ENCODE data around the gene COL6A5. TPM values are rescaled to one million over a fixed set of nuclear protein-coding genes. Genes with fewer than 3 reads are reported as not detected.

COL6A5 gene
- total and polyA plus RNA-seq, 10 of the 15 experiments (the other 5 are each of a cell fraction or from before 2014, with no cell fraction given): 0.04 to 0.11 TPM; not detected in 8

DNA sequence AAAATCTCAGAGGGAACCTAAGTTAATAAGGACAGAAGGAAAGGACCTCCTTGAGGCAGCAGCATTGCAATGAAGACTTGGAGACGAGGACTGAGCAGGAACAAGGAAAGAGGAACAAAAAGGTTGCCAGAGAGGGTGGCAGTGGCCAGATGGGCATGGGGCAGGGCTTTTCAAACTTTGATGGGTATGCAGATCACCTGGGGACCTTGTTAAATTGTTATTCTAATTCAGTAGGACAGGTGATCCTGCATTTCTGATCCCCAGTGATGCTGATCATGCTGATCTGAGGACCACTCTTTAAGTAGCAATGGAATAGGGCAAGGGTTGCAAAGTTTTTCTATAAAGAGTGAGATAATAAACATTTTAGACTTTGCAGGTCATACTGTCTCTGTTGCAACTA is 182.6 kb downstream of the COL6A5 start:
- Histone ChIP-seq H3K9ac (ENCODE audit: control insufficient read depth, insufficient read depth, low read length) (no peak overlapping the region), H3K27ac (ENCODE audit: control insufficient read depth, insufficient read depth) (no peak overlapping the region), H3K36me3 (ENCODE audit: control insufficient read depth in 2 of 2, insufficient read depth in 2 of 2, low read length in 1 of 2) (no peaks in the 10 kb centered on the region), H3K9me3 (replicated peaks; ENCODE audit: control insufficient read depth, insufficient read depth, low read length) (no peaks in the 10 kb centered on the region), H3K4me2 (ENCODE audit: control insufficient read depth, insufficient read depth) (no peak overlapping the region), H3K79me2 (ENCODE audit: control insufficient read depth, insufficient read depth, low read length) (no peaks in the 10 kb centered on the region), H3K27me3 (replicated peaks in 1 of 2; ENCODE audit: control insufficient read depth in 2 of 2, insufficient read depth in 2 of 2, low read length in 1 of 2) (no peaks in the 10 kb centered on the region; a peak in 1 of 4 replicates), H2AFZ (ENCODE audit: control insufficient read depth, low read depth, low read length) (no peak overlapping the region), H3K4me3 (no peak overlapping the region), H4K20me1 (ENCODE audit: control insufficient read depth, insufficient read depth) (no peaks in the 10 kb centered on the region), H3K4me1 (ENCODE audit: control insufficient read depth, insufficient read depth, low read length) (no peaks in the 10 kb centered on the region)
- ChIA-PET SMC1A (ENCODE audit: uncharacterized antibody, unreplicated experiment) (interaction anchor here (1.1 kb wide), 1 partner anchor 14 kb away, joined by 6 read pairs; no protein-coding TSS in a partner anchor), CTCF (interaction anchor here (0.7 to 1.1 kb wide), 3 partner anchors 10 to 15 kb away, joined by 3 to 4 read pairs (median 3); no protein-coding TSS in a partner anchor), RAD21 (ENCODE audit: unreplicated experiment) (no interaction called here), POLR2A (no interaction called here)
- intact Hi-C loops (cut with micrococcal nuclease; ENCODE audit: unreplicated experiment): no loop called here
- TF ChIP-seq, protein P1, sequence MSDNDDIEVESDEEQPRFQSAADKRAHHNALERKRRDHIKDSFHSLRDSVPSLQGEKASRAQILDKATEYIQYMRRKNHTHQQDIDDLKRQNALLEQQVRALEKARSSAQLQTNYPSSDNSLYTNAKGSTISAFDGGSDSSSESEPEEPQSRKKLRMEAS (IDR thresholded peaks at IDR 0.05; ENCODE audit: low read depth, low read length): no peak
- TF ChIP-seq, protein P2, sequence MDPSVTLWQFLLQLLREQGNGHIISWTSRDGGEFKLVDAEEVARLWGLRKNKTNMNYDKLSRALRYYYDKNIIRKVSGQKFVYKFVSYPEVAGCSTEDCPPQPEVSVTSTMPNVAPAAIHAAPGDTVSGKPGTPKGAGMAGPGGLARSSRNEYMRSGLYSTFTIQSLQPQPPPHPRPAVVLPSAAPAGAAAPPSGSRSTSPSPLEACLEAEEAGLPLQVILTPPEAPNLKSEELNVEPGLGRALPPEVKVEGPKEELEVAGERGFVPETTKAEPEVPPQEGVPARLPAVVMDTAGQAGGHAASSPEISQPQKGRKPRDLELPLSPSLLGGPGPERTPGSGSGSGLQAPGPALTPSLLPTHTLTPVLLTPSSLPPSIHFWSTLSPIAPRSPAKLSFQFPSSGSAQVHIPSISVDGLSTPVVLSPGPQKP (IDR thresholded peaks at IDR 0.05; ENCODE audit: low read depth, low read length): no peak
- no peak for TF ChIP-seq STAT1 (conservative IDR thresholded peaks at IDR 0.05)
- TF ChIP-seq CHD2 (IDR thresholded peaks at IDR 0.05; ENCODE audit: borderline replicate concordance, low read depth, low read length): no peak
- TF ChIP-seq ZNF217 (IDR thresholded peaks at IDR 0.05): no peak
- TF ChIP-seq, protein P3, sequence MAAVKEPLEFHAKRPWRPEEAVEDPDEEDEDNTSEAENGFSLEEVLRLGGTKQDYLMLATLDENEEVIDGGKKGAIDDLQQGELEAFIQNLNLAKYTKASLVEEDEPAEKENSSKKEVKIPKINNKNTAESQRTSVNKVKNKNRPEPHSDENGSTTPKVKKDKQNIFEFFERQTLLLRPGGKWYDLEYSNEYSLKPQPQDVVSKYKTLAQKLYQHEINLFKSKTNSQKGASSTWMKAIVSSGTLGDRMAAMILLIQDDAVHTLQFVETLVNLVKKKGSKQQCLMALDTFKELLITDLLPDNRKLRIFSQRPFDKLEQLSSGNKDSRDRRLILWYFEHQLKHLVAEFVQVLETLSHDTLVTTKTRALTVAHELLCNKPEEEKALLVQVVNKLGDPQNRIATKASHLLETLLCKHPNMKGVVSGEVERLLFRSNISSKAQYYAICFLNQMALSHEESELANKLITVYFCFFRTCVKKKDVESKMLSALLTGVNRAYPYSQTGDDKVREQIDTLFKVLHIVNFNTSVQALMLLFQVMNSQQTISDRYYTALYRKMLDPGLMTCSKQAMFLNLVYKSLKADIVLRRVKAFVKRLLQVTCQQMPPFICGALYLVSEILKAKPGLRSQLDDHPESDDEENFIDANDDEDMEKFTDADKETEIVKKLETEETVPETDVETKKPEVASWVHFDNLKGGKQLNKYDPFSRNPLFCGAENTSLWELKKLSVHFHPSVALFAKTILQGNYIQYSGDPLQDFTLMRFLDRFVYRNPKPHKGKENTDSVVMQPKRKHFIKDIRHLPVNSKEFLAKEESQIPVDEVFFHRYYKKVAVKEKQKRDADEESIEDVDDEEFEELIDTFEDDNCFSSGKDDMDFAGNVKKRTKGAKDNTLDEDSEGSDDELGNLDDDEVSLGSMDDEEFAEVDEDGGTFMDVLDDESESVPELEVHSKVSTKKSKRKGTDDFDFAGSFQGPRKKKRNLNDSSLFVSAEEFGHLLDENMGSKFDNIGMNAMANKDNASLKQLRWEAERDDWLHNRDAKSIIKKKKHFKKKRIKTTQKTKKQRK (IDR thresholded peaks at IDR 0.05; ENCODE audit: low read depth, low read length): no peak
- TF ChIP-seq POLR2AphosphoS2 (IDR thresholded peaks at IDR 0.05; ENCODE audit: low read depth, low read length): no peak
- TF ChIP-seq RFX5 (IDR thresholded peaks at IDR 0.05; ENCODE audit: low read depth, low read length): no peak
- TF ChIP-seq, protein P4, sequence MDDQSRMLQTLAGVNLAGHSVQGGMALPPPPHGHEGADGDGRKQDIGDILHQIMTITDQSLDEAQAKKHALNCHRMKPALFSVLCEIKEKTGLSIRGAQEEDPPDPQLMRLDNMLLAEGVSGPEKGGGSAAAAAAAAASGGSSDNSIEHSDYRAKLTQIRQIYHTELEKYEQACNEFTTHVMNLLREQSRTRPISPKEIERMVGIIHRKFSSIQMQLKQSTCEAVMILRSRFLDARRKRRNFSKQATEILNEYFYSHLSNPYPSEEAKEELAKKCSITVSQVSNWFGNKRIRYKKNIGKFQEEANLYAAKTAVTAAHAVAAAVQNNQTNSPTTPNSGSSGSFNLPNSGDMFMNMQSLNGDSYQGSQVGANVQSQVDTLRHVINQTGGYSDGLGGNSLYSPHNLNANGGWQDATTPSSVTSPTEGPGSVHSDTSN (IDR thresholded peaks at IDR 0.05; ENCODE audit: insufficient replicate concordance, low read depth, low read length): no peak
- TF ChIP-seq POU2F2 (IDR thresholded peaks at IDR 0.05; ENCODE audit: borderline replicate concordance, low read depth, low read length): no peak
- no peak for TF ChIP-seq FOXK2 (IDR thresholded peaks at IDR 0.05)
- TF ChIP-seq, protein P5, sequence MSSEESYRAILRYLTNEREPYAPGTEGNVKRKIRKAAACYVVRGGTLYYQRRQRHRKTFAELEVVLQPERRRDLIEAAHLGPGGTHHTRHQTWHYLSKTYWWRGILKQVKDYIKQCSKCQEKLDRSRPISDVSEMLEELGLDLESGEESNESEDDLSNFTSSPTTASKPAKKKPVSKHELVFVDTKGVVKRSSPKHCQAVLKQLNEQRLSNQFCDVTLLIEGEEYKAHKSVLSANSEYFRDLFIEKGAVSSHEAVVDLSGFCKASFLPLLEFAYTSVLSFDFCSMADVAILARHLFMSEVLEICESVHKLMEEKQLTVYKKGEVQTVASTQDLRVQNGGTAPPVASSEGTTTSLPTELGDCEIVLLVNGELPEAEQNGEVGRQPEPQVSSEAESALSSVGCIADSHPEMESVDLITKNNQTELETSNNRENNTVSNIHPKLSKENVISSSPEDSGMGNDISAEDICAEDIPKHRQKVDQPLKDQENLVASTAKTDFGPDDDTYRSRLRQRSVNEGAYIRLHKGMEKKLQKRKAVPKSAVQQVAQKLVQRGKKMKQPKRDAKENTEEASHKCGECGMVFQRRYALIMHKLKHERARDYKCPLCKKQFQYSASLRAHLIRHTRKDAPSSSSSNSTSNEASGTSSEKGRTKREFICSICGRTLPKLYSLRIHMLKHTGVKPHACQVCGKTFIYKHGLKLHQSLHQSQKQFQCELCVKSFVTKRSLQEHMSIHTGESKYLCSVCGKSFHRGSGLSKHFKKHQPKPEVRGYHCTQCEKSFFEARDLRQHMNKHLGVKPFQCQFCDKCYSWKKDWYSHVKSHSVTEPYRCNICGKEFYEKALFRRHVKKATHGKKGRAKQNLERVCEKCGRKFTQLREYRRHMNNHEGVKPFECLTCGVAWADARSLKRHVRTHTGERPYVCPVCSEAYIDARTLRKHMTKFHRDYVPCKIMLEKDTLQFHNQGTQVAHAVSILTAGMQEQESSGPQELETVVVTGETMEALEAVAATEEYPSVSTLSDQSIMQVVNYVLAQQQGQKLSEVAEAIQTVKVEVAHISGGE (CRISPR knock-in tag; IDR thresholded peaks at IDR 0.05): no peak
- no peak for TF ChIP-seq SIX5 (IDR thresholded peaks at IDR 0.05; ENCODE audit: low read depth, low read length, severe bottlenecking)
- no peak for TF ChIP-seq TBL1XR1 (IDR thresholded peaks at IDR 0.05; ENCODE audit: low read depth, low read length)
- no peak for TF ChIP-seq HDAC6 (IDR thresholded peaks at IDR 0.05; ENCODE audit: unreplicated experiment)
- TF ChIP-seq IKZF2 (IDR thresholded peaks at IDR 0.05): no peak
- no peak for ATAC-seq
- no TSS peak for BruUV-seq (replicated peaks)
- WGBS (ENCODE audit: insufficient coverage, insufficient replicate concordance, low lambda C conversion rate, missing lambda C conversion rate): 0% methylated on average over 1 of the region's 1 CpG
- no peak for FAIRE-seq
- DNase-seq (ENCODE audit: low read depth, low spot score): no peak
- in situ Hi-C loops (cut with MboI): no loop called here

All from GM12878 (cell line).